CMK (cell line): ENCODE data around the gene FYB1.

Experiments
- DNase-seq: peaks from one replicate; pipeline ENCODE4 v3.0.0-alpha.2; 2010; ENCODE audit warnings: low read depth

Gene FYB1

GRCh38 chr5:39205550-39205949, 13.8 kb downstream of the FYB1 start:
- no peak for DNase-seq

- DNase-seq: no peak
Observed at GRCh38 chr5:39203951-39204350, 15.4 kb downstream of the FYB1 start.

GRCh38 chr5:39203275-39203922, 16.0 kb downstream of the FYB1 start:
- no peak for DNase-seq

- DNase-seq: no peak
Observed at GRCh38 chr5:39202597-39203274, 16.6 kb downstream of the FYB1 start.

- no peak for DNase-seq
Observed at GRCh38 chr5:39201781-39202596, 17.4 kb downstream of the FYB1 start.

GRCh38 chr5:39201160-39201780, 18.1 kb downstream of the FYB1 start:
- DNase-seq: no peak

- no peak for DNase-seq
Observed at GRCh38 chr5:39200081-39200480, 19.3 kb downstream of the FYB1 start.

- DNase-seq: no peak
Observed at GRCh38 chr5:39199335-39199734, 20.0 kb downstream of the FYB1 start.

GRCh38 chr5:39198127-39198526, 21.2 kb downstream of the FYB1 start:
- no peak for DNase-seq

GRCh38 chr5:39197556-39197955, 21.8 kb downstream of the FYB1 start:
- DNase-seq: no peak

- DNase-seq: no peak
Observed at GRCh38 chr5:39195198-39195826, 24.1 kb downstream of the FYB1 start.

GRCh38 chr5:39194466-39195136, 24.8 kb downstream of the FYB1 start:
- DNase-seq: peak; percentile 59

GRCh38 chr5:39193553-39194465, 25.6 kb downstream of the FYB1 start:
- no peak for DNase-seq

- no peak for DNase-seq
Observed at GRCh38 chr5:39192450-39193160, 26.8 kb downstream of the FYB1 start.

GRCh38 chr5:39191216-39191615, 28.1 kb downstream of the FYB1 start:
- DNase-seq: no peak

GRCh38 chr5:39190311-39191102, 28.9 kb downstream of the FYB1 start:
- no peak for DNase-seq

- no peak for DNase-seq
Observed at GRCh38 chr5:39189292-39189955, 29.9 kb downstream of the FYB1 start.
